Fibroblast of peridontal ligament (primary cell): ENCODE data around the gene RAD9A.

ENCODE experiments used
- DNase-seq: peaks from one replicate; pipeline ENCODE4 v3.0.0-alpha.2; 2010; ENCODE audit errors: extremely low read depth

RAD9A gene

GRCh38 chr11:67391304-67392182, at the start of gene RAD9A:
RAD9A (plus strand) TSS chr11:67391986; CDS start chr11:67392045, 59 bp downstream.
- peak; percentile 87 for DNase-seq

GRCh38 chr11:67344264-67344663, 47.5 kb upstream of the RAD9A start:
- DNase-seq, result no peak

GRCh38 chr11:67345247-67345919, 46.4 kb upstream of the RAD9A start:
- no peak for DNase-seq

- DNase-seq, result peak; percentile 73
These were observed 45.6 kb upstream of the RAD9A start for GRCh38 chr11:67345920-67346819.

GRCh38 chr11:67347964-67348749, 43.6 kb upstream of the RAD9A start:
- DNase-seq, result no peak

- no peak for DNase-seq
These were observed 42.8 kb upstream of the RAD9A start for GRCh38 chr11:67349036-67349435.

GRCh38 chr11:67349457-67349856, 42.3 kb upstream of the RAD9A start:
- no peak for DNase-seq

- no peak for DNase-seq
These were observed 41.8 kb upstream of the RAD9A start for GRCh38 chr11:67349928-67350465.

GRCh38 chr11:67351275-67352005, 40.3 kb upstream of the RAD9A start:
- peak; percentile 84 for DNase-seq

GRCh38 chr11:67352546-67353316, 39.1 kb upstream of the RAD9A start:
- DNase-seq, result no peak

- DNase-seq, result peak; percentile 84
These were observed 38.3 kb upstream of the RAD9A start, which contains the start of gene POLD4 for GRCh38 chr11:67353317-67354074. POLD4 (minus strand) TSS chr11:67353546; CDS start chr11:67353399, 147 bp downstream.

- peak; percentile 87 for DNase-seq
These were observed 37.4 kb upstream of the RAD9A start for GRCh38 chr11:67354075-67355022.

GRCh38 chr11:67355023-67355793, 36.6 kb upstream of the RAD9A start:
- no peak for DNase-seq

GRCh38 chr11:67355794-67356386, 35.9 kb upstream of the RAD9A start:
- no peak for DNase-seq

- DNase-seq, result no peak
These were observed 35.4 kb upstream of the RAD9A start for GRCh38 chr11:67356387-67356863.
